ENCODE measurements around the gene EXOC2. TPM values are rescaled to one million over a fixed set of nuclear protein-coding genes. Genes with fewer than 3 reads are reported as not detected.

EXOC2 gene
- total RNA-seq, 1 donor from 2014 or later = 46.5 TPM

- peaks cover 2% of the 10 kb centered on the region for H3K27me3 Mint-ChIP-seq (ENCODE audit: insufficient read depth, low read depth)
- H2AFZ ChIP-seq (replicated peaks) = no peak overlapping the region
- no peak for DNase-seq (ENCODE audit: low spot score)
- no peaks in the 10 kb centered on the region for H3K36me3 ChIP-seq
- peaks cover 20% of the 10 kb centered on the region for H3K4me1 Mint-ChIP-seq
- H3K9me3 ChIP-seq (ENCODE audit: low read depth) = no peaks in the 10 kb centered on the region
- H3K4me1 ChIP-seq = peaks cover 13% of the 10 kb centered on the region
- H3K4me2 ChIP-seq = no peak overlapping the region
- peaks cover 4% of the 10 kb centered on the region for H3F3A ChIP-seq (ENCODE audit: low read depth)
- H3K9me3 Mint-ChIP-seq = no peaks in the 10 kb centered on the region
- H3K4me3 ChIP-seq = no peak overlapping the region
- H3K36me3 Mint-ChIP-seq = no peaks in the 10 kb centered on the region
- H3K79me2 ChIP-seq (ENCODE audit: low read depth) = peaks cover 76% of the 10 kb centered on the region
- no peak overlapping the region for H3K9ac ChIP-seq
- no peak overlapping the region for H3K27ac Mint-ChIP-seq
- no peak overlapping the region for H3K27ac ChIP-seq
- H3K4me3 Mint-ChIP-seq = no peak overlapping the region
- H4K20me1 ChIP-seq (ENCODE audit: low read depth) = peaks cover 54% of the 10 kb centered on the region
- no peaks in the 10 kb centered on the region for H3K27me3 ChIP-seq
- TF ChIP-seq EZH2 (IDR thresholded peaks at IDR 0.05) = no peak
- no peak for TF ChIP-seq EZH2phosphoT487 (IDR thresholded peaks at IDR 0.05)
- TF ChIP-seq CTCF (IDR thresholded peaks at IDR 0.05) = no peak
Measured at GRCh38 chr6:689223-689622, 3.7 kb downstream of the EXOC2 start.

- Mint-ChIP-seq H3K27ac (no peak overlapping the region), H3K4me3 (no peak overlapping the region), H3K27me3 (ENCODE audit: insufficient read depth, low read depth) (no peaks in the 10 kb centered on the region), H3K36me3 (no peaks in the 10 kb centered on the region), H3K4me1 (peaks cover 19% of the 10 kb centered on the region), H3K9me3 (no peaks in the 10 kb centered on the region)
- H4K20me1 ChIP-seq (ENCODE audit: low read depth) = peaks cover 71% of the 10 kb centered on the region
- no peaks in the 10 kb centered on the region for H3K27me3 ChIP-seq
- H2AFZ ChIP-seq (replicated peaks) = no peak overlapping the region
- no peak overlapping the region for H3K27ac ChIP-seq
- no peaks in the 10 kb centered on the region for H3K36me3 ChIP-seq
- no peak overlapping the region for H3K9ac ChIP-seq
- peak; percentile 34 for DNase-seq (ENCODE audit: low spot score)
- no peak overlapping the region for H3K4me2 ChIP-seq
- H3K79me2 ChIP-seq (ENCODE audit: low read depth) = peaks cover 91% of the 10 kb centered on the region
- no peaks in the 10 kb centered on the region for H3K9me3 ChIP-seq (ENCODE audit: low read depth)
- no peak for TF ChIP-seq EZH2phosphoT487 (IDR thresholded peaks at IDR 0.05)
- TF ChIP-seq EZH2 (IDR thresholded peaks at IDR 0.05) = no peak
- TF ChIP-seq CTCF (IDR thresholded peaks at IDR 0.05) = peak; percentile 43
- peaks cover 4% of the 10 kb centered on the region for H3F3A ChIP-seq (ENCODE audit: low read depth)
- H3K4me3 ChIP-seq = no peak overlapping the region
- peaks cover 24% of the 10 kb centered on the region for H3K4me1 ChIP-seq
Measured at GRCh38 chr6:686497-686896, 6.4 kb downstream of the EXOC2 start.

DNA sequence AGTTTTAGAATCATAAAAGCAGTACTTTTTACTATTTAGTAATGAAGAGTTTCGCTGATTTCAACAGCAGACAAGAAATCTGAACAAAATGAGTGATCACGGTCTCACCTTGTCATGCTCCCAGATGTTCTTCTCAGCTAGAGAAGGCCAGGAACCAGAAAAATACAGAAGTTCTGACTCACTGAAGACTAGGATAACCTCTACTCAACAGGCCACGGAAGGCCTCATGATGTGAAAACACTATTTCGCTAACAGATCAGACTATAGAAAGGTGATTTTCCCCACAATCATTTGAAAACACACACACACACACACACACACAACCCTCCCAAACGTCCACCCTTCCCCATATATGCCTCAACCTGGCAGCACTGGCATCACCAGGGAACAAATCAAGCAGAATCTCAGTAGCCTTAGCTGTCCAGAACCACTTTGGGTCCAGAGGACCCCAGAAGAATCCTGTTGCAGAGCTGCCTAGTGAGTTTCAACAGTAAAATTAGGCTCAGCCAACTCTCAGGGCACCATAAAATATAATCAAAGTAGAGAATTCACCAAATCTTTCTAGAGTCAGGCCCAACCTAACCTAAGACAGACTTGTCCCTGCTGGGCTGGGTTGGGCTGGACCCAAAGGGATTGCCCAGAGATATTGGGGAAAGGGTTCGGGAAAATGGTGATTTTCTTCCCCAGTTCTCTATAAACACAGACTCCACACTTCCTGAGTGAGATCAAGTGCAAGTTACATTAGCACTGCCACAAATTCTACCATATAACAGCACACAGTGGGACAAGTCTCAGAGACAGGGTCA is 7.9 kb downstream of the EXOC2 start:
- Histone ChIP-seq H3K9ac (no peak overlapping the region), H3K36me3 (no peaks in the 10 kb centered on the region), H3K4me2 (no peak overlapping the region), H3K27me3 (no peaks in the 10 kb centered on the region), H4K20me1 (ENCODE audit: low read depth) (peaks cover 77% of the 10 kb centered on the region), H3K79me2 (ENCODE audit: low read depth) (peaks cover 91% of the 10 kb centered on the region), H3K9me3 (ENCODE audit: low read depth) (no peaks in the 10 kb centered on the region), H3K4me3 (no peak overlapping the region), H3K4me1 (peaks cover 37% of the 10 kb centered on the region), H2AFZ (replicated peaks) (no peak overlapping the region), H3K27ac (no peak overlapping the region), H3F3A (ENCODE audit: low read depth) (peaks cover 4% of the 10 kb centered on the region)
- H3K9me3 Mint-ChIP-seq = no peaks in the 10 kb centered on the region
- no peak overlapping the region for H3K4me3 Mint-ChIP-seq
- TF ChIP-seq EZH2 (IDR thresholded peaks at IDR 0.05) = no peak
- H3K4me1 Mint-ChIP-seq = peaks cover 25% of the 10 kb centered on the region
- no peak for DNase-seq (ENCODE audit: low spot score)
- H3K27me3 Mint-ChIP-seq (ENCODE audit: insufficient read depth, low read depth) = no peaks in the 10 kb centered on the region
- H3K36me3 Mint-ChIP-seq = no peaks in the 10 kb centered on the region
- H3K27ac Mint-ChIP-seq = no peak overlapping the region
